ENCODE results near the gene CHMP2A.
A peak's percentile ranks its signal among the peaks of the same experiment; 100 is the strongest.
"Not testable (repeated sequence)": the region's sequence is repeated elsewhere in the genome, so short reads cannot be mapped to it uniquely, and the experiment has no call there.

Gene CHMP2A

GRCh38 chr19:58554494-58555368, at the start of gene CHMP2A:
CHMP2A (minus strand) TSS chr19:58555105; CDS start chr19:58554212, 893 bp downstream.
- DNase-seq (ENCODE audit: low read depth) = peak; percentile 97

DNA sequence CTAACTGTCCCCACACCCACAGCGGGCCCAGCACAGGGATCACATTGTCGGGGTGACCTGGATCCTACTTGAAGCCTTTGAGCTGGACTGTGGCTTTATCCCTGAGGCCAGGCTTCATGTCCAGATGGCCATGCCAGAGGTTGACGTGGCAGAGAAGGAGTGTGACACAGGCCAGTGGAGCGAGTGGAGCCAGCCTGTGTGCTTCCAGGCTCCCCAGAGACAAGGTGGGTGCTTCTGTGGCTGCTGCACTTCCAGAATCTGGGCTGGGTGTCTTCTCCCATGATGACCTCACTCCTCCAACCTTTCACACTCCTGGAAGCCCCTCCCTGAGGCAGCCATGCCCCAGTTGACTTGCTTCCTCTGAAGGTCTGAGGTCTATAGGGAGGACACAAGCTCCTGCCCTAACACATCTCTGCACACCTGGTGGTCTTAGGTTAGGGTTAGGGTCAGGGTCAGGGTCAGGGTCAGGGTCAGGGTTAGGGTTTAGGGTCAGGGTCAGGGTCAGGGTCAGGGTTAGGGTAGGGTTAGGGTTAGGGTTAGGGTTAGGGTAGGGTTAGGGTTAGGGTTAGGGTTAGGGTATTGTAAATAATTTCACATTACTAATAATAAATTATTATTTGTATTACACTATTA, 31.3 kb upstream of the CHMP2A start:
- DNase-seq (ENCODE audit: low read depth) = no peak

GRCh38 chr19:58585442-58586132, 30.7 kb upstream of the CHMP2A start:
- DNase-seq (ENCODE audit: low read depth) = no peak

DNA sequence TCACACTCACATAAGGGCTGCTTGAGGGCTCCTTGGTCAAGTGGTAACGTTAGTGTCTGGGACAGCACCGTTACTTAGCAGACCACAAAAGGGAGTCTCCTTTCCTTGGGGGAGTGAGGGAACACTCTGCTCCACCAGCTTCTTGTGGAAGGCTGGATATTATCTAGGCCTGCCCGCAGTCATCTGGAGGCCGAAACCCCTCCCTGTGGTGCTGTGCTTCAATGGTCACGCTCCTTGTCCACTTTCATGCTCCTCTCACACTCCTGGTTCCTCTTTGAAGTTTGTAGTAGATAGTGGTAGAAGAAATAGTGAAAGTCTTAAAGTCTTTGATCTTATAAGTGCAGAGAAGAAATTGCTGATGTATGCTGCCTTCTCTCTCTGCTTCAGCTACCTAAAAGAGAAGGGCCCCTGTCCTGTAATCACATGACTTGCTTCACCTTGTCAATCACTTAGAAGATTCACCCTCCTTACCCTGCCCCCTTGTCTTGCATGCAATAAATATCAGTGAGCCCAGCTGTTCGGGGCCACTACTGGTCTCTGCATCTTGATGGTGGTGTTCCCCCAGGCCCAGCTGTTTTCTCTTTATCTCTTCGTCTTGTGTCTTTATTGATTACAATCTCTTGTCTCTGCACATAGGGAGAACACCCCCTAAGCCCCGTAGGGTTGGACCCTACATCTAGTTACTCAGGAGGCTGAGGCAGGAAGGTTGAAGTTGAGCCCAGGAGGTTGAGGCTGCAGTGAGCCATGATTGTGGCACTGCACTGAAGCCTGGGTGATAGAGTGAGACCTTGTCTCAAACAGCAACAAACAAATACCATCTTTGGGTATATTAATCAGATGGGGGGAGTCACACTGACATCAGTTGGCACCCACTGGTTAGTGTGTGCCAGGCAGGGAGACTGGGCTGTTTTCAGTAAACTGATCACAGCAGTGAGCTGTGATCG, 29.9 kb upstream of the CHMP2A start:
- DNase-seq (ENCODE audit: low read depth) = no peak

DNA sequence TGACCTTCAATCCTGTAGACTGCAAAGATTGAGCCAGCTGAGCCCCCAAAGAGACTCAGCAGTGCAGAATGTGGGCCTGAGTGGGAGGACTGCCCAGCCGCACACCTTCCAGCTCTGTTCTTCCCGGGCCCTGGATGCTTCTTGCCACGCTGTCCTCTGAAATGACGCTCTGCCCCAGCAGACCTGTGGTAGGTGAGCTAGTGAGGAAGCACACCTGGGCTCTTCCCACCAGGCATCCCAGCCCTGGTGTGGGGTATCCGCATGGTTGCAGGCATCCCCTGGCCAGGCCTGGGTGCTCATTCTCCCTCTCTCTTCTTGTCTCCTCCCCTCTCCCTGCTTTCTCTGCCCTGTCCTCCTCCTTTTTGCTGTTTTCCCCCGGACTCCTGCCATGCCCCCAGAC, 28.1 kb upstream of the CHMP2A start:
- DNase-seq (ENCODE audit: low read depth) = no peak

GRCh38 chr19:58581227-58582141, 26.6 kb upstream of the CHMP2A start:
- peak; percentile 81 for DNase-seq (ENCODE audit: low read depth)

- no peak for DNase-seq (ENCODE audit: low read depth)
Observed at GRCh38 chr19:58579473-58580142, 24.7 kb upstream of the CHMP2A start.

GRCh38 chr19:58578012-58578925, 23.4 kb upstream of the CHMP2A start:
- no peak for DNase-seq (ENCODE audit: low read depth)

GRCh38 chr19:58577581-58577980, 22.7 kb upstream of the CHMP2A start:
- not testable (repeated sequence) for DNase-seq (ENCODE audit: low read depth)

DNA sequence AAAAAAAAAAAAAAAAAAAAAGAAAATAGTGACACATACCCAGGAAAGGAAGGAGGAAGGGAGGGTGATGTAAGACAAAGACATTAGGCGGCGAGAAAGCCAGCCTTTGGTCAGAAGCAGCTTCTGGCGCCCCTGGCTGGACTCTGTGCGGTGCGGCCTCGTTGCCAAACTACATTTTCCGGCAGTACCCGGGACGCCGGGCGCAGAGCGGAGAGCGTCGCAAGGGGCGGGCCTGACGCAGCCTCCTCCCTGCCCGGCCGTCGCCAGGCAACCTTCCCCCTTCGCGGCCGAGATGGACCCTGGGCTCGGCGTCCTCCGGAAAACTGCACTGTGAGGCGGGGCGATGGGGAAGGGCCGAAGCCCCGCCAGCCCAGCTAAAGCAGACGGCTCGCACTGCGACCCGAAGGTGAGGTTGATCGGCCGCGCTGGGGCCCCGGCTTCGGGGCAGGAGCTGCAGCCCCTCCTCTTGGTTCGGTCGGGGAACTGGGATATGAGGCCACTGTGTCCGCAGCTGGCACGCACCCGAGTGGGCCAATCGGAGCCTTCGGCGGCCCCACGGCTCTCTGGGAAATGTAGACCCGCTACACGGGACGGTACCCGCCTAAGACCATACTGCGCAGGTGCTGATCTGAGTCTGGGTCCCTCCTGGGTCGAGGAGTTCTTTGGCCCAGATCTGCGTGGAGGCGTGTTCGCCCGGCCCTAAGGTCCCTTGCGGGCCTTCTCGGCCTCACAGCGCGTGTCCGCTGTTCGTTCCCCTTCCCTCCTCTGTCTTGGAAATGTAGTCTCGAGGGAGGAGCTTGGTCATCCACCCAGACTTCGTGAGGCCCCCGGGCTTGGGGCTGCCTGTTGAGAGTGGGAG, 20.5 kb upstream of the CHMP2A start:
- peak; percentile 61 for DNase-seq (ENCODE audit: low read depth)

- DNase-seq (ENCODE audit: low read depth) = no peak
Observed at GRCh38 chr19:58573658-58574164, 18.8 kb upstream of the CHMP2A start.

- peak; percentile 99 for DNase-seq (ENCODE audit: low read depth)
Observed at GRCh38 chr19:58572818-58573657, 18.1 kb upstream of the CHMP2A start, which contains the start of gene MZF1. MZF1 (minus strand) TSS chr19:58573335; CDS start chr19:58571389, 1,946 bp downstream.

DNA sequence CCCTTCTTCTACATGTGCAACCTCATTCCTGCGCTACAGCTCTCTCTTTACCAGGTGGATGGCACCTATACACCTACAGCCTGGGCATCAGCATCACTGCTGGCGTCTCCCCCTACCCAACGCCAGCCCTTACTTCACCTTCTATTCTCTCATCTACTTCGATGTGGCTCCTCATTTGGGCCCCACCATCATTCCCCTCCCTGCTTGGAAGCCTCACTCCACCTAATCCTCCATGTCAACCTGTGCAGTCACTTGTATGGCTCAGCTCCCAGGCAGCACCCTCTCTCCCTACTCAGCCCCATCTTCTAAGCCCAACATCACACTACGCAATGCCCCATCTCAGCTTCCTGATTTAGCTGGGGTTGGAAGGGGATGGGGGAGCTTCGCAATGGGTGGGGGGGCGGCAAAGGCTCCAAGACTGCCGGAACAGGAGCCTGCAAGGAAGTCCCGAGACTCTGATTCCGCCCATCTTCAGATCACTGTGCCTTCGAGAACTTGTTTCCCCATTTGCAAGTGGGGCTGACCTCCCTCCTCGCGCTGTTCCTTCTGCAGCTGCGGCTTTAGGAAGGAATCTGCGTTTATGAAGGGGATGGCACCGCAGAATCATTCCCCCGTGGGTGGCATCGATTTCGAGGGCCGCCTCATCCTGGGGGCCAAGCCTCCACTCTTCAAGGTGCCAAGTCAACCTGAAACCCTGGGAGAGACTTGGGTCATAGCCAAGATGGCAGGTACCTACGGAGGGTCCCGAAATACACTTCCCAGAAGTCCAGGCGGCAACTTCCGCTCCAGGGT, 17.3 kb upstream of the CHMP2A start:
- DNase-seq (ENCODE audit: low read depth) = no peak

GRCh38 chr19:58571575-58571947, 16.7 kb upstream of the CHMP2A start:
- no peak for DNase-seq (ENCODE audit: low read depth)

- no peak for DNase-seq (ENCODE audit: low read depth)
Observed at GRCh38 chr19:58570770-58571574, 16.1 kb upstream of the CHMP2A start.
